NCI-H510A treated with DMSO at 0.1 percent for 48 hours (cell line): Measurements from ENCODE around the gene LCN2.
"Not testable (repeated sequence)": the region's sequence is repeated elsewhere in the genome, so short reads cannot be mapped to it uniquely, and the experiment has no call there.

ENCODE experiments used
- DNase-seq: peaks from one replicate; lab custom pipeline; 2025; lab: John Stamatoyannopoulos, UW

Gene LCN2

DNA sequence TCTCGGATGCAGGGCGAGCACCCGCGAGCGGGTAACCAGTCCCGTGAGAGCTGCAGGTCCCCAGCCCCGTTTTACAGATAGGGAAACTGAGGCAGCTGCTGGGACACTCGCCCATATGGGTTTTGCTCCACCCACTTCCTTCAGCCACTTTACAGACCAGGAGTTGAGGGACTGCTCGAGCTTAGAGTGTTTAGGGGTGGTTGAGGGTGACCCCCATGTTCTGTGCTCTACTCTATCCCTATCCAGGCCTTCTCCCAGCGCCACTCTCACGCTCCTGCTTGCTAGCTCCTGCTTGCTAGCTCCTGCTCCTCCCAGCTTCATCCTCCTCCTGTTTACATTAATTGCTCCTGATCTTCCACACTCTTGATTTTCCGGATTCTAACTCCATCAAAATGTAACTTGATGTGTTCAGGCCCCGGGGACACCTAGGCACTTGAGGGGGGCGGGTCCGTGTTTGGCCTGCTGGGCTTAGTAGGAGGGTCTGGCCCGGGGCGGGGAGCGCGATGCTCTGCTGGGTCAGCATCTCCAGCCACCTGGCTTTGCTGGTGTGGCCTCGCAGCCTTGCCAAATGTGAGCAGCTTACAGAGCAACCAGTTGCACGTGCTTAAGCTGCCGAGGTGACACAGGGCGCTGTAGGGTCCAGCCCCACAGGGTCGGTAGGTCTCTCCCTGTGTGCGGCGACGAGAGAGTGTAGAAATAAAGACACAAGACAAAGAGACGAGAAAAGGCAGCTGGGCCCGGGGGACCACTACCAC is 20.2 kb upstream of the LCN2 start:
- DNase-seq, result no peak

DNA sequence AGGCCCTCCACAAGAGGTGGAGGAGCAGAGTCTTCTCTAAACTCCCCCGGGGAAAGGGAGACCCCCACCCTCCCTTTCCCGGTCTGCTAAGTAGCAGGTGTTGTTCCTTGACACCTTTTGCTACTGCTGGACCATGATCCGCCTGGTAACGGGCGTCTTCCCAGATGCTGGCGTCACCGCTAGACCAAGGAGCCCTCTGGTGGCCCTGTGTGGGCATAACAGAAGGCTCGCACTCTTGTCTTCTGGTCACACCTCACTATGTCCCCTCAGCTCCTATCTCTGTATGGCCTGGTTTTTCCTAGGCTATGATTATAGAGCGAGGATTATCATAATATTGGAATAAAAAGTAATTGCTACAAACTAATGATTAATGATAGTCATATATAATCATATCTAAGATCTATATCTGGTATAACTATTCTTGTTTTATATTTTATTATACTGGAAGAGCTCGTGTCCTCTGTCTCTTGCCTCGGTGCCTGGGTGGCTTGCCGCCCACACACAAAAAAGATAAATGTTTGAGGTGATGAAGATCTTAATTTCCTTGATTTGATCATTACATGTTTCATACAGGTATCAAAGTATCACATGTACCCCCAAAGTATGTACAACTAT is 19.2 kb upstream of the LCN2 start:
- not testable (repeated sequence) for DNase-seq

DNA sequence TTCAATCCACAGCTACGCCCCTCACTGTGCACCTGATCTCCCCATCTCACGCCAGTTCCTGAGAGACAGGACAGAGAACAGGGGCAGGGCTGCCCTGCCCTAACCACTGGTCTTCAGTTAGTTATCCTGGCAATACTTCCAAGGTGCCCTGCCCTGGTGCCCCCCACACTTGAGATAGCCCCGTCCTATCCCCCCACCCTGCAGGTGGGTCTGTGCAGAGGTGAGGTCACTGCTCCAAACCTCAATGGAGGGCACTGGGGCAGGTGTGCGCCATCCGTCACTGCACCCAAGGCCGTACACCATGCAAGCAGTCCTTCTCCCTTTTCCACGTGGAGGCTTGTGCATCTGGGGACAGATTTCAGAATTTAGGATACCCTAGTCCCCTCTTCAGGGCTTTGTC is 18.6 kb upstream of the LCN2 start:
- DNase-seq, result not testable (repeated sequence)

DNA sequence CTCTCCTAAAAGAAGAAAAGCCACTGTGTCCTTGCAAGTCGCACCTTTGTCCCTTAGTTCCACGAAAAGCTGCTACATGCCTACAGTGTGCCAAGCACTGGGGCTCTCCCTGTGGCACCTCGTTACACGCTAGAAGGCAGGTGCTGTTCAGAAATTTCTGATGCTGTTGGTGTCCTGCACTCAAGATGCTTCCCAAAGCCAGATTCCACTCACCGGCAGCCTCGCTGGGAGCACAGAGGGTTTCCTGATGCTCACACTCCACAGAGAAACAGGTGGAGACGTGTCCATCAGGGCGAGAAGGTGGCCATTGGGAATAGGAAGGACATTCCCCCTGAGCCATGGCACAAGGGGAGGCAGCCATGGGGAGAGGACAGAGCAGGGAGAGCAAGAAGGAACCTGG is 17.9 kb upstream of the LCN2 start:
- not testable (repeated sequence) for DNase-seq

DNA sequence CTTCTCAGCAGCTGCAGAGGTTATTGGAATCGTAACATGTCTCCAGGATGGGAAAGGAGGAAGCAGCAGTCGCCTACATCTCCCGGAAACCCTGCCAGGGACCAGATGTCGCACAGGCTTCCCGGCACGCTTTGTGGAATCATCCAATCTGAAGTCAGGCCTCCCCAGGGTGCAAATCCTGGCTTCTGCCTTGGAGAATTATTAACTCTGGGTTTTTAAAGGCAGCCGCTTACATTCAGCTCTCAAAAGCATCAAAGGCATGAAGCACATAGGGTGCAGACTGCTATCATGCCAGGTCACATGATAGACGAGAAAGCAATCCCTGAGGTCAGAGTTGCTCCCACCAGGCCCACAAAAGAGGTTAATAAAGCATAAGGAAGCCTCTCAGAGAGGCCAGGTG is 17.1 kb upstream of the LCN2 start:
- DNase-seq, result not testable (repeated sequence)

DNA sequence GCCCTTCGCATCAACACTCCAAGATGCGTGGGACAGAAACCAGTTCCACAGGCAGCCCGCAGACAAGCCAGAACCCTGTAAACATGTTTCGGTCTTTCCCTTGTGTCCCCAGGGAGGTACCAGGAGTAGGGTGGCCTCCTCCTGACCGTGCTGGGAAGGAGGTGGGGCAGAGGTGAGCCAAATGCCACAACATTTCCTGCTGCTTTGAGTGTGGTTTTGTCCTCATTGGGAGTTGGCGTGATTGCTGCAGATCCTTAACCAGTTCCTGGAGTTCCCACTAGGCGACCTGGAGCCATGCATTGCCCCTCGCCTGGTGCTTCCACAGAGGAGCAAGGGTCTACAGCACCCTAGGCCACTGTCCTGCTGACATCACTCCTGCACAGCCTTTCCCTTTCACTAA is 13.7 kb upstream of the LCN2 start:
- not testable (repeated sequence) for DNase-seq

DNA sequence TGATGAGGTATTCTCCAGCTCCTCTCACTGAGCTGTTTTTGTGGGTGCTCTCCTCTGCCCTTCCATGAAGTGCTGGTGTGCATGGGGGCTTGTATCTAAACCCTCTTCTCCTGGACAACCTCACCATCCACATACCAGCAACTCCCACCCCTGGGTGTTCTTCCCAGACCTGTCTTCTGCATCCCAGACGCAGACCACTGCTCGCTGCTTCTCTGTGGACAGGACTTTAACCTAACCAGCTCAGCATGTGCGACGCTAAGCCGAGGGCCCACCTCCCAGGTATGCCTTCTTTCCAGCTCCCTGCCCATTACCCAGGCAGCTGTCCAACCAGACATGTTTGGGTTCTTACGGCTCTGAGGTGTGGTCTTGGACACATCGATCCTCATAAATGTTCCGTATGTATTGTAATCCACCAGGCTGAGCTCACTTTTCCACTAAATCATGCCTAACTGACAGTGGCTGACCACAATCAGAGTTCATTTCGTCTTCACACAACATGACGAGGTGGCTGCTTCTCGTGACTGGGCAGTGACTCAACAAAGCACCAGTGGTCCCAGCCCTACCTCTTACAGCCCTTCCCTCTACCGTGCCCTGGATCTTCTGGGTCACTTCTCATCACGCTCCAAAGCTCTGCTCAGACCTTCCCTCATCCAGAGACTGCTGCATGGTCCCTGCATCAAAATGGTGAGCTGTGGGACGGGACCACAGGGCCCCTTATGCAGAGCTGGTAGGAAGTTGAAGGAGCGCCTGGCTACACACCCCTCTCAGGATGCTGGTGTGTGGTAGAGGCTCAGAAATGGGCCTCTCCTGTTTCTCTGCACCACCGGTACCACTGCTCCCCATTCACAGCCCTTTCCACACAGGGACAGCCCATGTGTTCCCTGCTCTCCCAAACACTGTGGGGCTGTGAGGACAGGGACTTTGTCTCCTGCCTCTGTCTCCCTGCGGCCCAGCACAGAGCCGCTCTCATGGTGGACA is 12.1 kb upstream of the LCN2 start:
- DNase-seq, result no peak

DNA sequence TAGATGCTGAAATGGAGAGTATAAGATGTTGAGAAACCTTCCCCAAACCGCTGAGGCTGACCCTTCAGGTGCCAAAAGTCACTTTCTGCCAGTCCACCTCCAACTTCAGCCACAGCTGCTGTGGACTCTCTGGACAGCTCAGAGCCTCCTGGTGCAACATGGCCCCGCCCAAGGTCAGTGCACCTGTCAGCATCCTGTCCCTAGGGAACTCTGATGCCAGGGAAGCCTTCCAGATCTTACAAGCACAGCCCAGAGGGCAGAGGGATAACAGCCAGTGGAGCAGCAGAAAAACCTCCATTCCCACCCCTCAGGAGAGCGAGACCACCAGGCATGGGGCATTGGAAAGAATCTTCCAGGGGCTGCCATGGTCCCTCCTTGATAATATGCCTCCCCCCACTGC is 11.3 kb upstream of the LCN2 start:
- DNase-seq, result no peak

DNA sequence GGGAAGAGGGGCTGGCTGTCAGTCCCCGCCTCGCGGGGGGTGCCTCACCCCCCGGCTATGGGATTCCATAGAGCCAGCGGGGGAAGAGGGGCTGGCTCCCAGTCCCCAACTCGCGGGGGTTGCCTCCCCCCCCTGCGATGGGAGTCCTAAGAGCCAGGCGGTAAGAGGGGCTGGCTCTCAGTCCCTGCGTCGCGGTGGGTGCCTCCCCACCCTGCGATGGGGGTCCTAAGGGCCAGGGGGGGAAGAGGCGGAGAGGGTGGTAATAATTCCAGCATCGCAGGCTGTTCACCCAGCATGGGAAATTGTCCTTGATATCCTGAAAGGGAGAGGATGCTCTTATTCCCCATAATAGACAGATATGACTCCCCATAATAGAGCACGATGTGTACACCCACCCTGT is 9.6 kb upstream of the LCN2 start:
- DNase-seq, result no peak

DNA sequence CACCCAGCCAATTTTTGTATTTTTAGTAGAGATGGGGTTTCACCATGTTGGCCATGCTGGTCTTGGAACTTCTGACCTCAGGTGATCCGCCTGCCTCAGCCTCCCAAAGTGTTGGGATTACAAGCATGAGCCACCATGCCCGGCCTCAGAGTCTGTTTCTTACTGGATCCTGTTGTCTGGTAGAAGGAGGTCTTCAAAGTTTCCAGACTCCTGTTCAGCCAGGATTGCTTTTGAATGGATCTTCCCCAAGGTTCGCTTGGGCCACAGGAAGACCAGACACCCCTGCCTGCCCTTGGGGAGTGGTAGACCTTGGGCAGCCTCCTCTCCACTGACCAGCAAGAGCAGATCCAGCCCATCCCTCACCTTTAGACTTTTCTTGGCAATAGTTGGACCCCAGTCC is 7.6 kb upstream of the LCN2 start:
- DNase-seq, result no peak

DNA sequence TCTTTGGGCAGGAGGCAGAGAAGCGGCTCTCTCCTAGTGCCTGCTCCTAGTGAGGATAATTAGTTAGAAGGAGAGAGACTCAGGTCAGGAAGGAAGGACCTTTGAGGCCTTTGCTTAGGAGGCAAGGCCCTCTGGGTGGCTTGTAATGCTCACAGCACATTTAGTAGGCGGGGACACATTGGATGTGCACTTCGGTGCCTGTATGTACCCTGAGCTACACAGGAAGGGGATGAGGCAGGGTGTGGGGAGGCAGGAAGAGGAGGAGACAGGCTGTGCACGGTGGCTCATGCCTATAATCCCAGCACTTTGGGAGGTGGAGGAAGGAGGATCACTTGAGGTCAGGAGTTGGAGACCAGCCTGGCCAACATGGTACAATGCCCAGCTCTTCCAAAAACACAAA is 7.2 kb upstream of the LCN2 start:
- no peak for DNase-seq

DNA sequence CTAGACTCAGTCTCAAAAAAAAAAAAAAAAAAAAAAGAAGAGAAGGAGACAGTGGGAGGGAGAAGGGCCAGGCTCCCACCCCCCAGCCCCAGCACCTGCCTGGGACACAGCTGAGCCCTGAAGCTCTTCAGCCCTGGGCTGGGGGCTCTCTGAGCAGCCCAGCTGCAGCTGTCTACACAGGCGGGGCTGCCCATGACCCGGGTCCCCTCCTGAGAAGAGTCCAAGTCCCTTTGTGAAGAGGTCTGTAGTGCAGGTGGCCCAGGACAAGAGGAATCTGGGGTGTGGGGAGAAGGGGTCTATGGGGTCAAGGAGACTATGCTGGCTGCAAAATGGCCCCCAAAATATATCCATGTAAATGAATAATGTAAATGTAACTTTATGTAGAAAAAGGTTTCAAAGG is 6.7 kb upstream of the LCN2 start:
- DNase-seq, result no peak

DNA sequence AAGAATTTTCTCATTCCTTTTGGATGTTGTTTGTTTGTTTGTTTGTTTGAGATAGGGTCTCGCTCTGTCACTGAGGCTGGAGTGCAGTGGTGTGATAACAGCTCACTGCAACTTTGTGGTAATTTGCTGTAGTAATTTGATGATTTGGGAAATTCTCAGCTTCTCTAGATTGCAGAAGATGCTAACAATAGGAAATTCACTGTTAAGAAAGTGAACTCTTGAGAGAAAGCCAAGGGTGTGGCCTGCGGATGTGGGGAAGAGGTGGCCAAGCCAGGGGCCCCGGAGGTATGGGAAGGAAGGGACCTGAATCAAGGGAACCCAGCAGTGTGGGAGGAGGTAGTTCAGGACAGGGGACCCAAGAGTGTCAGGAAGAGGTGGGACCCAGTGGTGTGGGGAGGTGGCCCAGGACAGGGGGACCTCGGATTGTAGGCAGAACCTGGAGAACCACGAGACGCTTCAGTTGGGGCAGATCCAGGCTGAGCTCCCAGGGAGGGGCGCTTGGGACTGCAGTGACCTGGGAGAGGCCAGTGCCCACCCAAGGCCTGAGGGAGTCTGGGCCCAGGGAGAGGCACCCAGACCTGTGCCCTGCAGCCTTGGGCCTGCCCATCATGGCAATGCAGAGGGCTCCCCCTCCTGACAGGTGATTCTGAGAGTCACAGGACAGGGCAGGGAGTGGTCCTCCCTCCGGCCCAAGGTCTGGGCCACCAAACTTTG is 5.6 kb upstream of the LCN2 start:
- DNase-seq, result no peak

DNA sequence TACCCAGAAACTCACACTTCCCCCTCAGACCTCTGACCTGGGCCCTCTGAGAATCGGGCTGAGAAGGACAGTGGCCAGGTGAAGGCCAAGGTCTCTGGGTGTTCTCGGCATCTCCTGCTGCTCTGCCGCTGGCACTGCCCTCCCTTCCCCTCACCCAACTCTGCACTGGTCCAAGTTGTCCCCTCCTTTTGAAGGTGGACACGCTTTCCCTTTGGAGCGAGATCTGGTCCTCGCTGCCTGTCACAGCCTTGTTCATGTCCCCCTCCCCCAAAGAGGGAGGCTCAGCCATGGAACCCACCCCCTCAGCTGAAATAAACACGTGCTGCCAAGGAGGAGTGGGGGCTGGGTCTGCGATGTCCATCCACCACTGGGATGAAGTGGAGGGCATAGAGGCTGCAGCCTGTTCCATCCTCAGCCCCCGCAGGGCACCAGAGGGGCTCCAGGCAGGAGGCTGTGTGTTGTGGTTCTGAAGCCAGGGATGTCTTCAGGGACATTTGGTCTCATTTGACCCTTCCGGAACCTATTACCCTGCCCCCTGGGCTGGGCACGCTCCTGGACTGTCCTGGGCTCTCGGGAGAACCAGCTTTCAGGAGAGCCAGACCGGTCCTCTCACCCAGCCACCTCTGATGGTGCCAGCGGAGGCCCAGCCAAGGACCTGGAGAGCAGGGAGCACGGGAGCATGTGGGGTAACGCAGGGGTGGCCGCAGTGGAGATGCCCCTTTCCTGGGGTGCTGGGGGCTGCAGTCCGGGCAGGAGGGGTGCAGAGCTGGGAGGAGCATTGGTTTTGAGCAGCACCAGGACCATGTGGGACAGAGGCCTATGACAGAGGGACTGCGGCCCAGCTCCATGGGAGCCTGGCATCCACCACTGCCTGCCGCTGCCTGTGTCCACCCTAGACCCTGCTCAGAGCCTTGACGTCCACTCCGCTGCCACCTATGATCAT is 4.7 kb upstream of the LCN2 start:
- DNase-seq, result no peak

DNA sequence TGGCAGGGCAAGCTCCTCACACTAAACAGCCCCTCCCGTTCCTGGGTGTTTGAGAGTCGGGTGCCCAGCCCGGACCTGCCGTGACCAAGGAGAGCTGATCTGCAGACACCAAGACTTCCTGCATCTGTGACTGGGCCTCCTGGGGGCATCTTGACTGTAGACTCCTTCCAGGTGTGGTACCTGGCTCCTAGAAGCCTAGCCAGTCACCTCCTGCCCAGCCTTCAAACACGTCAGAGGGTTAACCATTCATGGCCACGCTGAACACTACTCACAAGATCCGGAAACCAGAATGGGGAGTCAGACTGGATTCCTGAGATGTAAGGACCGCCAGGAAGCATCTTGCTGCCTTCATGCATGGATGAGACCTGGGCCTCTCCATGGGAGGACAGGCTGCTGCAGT is 3.7 kb upstream of the LCN2 start:
- DNase-seq, result no peak

DNA sequence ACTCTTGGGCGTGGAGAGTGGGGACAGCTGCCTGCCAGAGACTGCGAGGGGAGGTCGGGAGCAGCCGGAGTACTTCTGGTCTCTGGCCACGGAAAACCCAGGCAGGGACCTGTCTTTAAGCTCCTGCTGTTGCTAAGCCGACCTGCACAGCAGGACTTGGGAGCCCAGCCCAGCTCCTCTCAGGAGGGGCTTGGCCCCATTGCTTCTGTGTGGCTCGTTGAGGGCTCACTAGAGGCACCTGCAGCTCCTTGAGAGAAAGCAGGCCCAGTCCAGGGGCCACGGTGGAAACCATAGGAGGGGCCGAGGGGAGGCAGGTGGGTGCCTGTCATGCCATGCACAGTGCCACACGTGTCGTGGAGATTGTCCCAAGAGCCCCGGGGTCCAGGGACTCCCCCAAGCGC is 3.3 kb upstream of the LCN2 start:
- DNase-seq, result no peak

DNA sequence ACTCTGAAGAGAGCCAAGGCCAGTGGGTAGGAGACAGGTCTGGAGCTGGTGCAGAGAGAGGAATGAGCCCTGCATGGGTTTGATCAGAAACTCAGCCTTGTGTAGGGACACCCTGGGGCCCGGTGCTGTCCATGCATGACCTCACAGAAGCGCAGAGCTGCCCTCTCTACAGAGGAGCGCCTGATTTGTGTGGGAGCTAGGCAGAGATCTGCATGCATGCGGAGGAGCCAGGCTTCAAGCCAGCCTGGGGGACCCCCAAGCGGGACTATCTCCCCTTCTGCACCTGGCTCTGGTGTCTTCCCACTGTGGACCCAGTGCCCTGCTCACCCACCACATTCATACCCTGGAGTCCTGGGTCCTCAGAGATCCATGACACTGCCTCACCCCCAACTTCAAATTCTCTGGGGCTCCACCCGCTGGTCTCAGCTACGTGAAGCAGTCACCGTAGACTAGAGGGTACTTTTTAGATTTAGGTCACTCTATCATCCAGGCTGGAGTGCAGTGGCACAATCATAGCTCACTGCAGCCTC is 2.6 kb upstream of the LCN2 start:
- no peak for DNase-seq

DNA sequence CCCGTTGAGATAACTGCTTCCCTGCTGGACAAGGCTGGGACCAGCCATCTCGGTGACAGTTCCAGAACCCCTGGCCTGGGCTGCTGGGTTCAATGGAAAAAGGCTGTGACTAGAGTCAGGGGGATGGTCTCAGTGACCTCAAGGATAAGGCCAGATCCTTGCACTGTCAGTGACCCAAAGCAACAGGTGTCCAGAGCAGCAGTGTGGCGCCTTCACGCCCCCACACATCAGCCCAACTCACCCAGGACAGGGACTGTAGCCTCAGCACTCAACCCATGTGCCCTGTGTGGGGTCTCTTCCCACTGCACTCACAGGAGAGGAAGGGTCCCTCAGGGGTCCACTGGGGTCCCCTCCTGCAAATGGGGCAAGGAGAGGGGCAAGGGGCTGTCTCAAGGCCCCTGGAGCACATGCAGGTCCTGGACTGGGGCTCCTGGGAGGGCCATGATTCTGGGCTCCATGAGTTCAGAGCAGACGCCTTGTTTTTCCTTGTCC is 698 bp upstream of the LCN2 start:
- no peak for DNase-seq

DNA sequence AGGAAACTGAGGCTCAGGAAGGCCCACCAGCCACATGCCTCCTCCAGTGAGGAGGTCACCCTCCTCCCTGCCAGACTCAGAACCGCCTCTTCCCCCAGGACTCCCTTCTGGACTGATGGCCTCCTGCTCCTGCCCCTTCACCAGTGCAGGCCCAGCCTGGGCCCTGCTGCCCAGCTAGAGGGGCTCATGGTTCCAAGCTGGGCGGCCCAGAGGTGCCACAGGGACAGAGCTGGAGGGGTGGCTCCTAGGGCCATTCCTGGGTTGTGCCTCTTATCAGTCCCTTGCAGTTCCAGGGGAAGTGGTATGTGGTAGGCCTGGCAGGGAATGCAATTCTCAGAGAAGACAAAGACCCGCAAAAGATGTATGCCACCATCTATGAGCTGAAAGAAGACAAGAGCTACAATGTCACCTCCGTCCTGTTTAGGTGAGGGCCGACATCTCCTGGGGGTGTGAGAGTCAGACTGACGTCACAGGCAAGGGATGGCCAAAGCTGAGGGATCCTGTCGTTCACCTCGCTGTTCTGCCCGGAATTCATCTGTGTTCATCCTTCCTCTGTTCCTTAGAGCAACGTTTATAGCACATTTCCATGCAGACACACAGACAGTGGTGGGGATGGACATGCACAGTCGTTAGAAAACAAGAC is 819 bp downstream of the LCN2 start:
- no peak for DNase-seq
